ENCODE results near the gene ELL.

The ELL gene

DNA sequence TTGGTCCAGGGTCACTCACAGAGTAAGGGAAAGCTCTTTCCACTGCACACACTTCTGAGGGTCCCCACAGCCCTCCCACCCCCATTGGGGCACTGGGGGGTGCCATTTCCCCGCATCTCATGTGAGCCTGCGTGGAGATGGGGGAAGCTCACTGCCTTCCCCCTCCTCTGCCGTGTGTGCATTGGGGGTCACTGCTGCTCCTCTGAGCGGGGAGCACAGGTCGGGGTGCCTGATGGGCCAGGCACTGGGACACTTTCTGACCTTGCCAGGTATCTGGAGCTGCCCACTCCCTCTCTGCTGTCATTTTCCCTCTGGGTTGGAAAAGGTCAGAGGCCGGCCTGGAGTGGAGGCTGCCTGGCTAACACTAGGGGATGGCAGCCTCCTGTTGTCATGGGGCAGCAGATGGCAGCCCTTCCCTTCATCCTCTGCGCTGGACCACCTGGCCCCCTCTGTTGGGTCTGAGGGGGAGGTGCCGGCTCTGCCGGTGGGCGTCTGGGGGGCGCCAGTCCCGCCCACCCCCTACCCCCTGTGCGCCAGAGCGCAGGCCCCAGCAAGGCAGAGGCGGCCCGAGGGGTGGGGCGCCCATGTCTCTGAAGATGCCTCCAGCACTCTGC, 93.6 kb downstream of the ELL start:
- Histone ChIP-seq H3K4me1 (ENCODE audit: control insufficient read depth, low read length) (peaks cover 96% of the 10 kb centered on the region), H3K9me2 (replicated peaks; ENCODE audit: control insufficient read depth, low read length) (no peaks in the 10 kb centered on the region), H3K27me3 (ENCODE audit: control insufficient read depth, low read length) (no peaks in the 10 kb centered on the region), H3K4me3 (ENCODE audit: low read length) (peak overlapping the region; percentile 67), H3K79me2 (ENCODE audit: control insufficient read depth, low read length) (peaks cover 59% of the 10 kb centered on the region), H4K20me1 (ENCODE audit: control insufficient read depth, insufficient read depth, low read depth, low read length) (peaks cover 15% of the 10 kb centered on the region; the same call in 1 of the 2 replicates), H3K9me3 (ENCODE audit: control insufficient read depth, insufficient read depth, low read length) (no peaks in the 10 kb centered on the region), H3K36me3 (ENCODE audit: control insufficient read depth, low read length) (peaks cover 55% of the 10 kb centered on the region), H3K27ac (ENCODE audit: low read depth, low read length) (peak overlapping the region; percentile 53), H3K4me2 (ENCODE audit: low read length) (peak overlapping the region; percentile 74), H3F3A (ENCODE audit: control insufficient read depth, insufficient read depth) (peaks cover 16% of the 10 kb centered on the region)
- no peak for TF ChIP-seq EZH2phosphoT487 (IDR thresholded peaks at IDR 0.05; ENCODE audit: borderline replicate concordance, low read length)
- TF ChIP-seq, protein P1, sequence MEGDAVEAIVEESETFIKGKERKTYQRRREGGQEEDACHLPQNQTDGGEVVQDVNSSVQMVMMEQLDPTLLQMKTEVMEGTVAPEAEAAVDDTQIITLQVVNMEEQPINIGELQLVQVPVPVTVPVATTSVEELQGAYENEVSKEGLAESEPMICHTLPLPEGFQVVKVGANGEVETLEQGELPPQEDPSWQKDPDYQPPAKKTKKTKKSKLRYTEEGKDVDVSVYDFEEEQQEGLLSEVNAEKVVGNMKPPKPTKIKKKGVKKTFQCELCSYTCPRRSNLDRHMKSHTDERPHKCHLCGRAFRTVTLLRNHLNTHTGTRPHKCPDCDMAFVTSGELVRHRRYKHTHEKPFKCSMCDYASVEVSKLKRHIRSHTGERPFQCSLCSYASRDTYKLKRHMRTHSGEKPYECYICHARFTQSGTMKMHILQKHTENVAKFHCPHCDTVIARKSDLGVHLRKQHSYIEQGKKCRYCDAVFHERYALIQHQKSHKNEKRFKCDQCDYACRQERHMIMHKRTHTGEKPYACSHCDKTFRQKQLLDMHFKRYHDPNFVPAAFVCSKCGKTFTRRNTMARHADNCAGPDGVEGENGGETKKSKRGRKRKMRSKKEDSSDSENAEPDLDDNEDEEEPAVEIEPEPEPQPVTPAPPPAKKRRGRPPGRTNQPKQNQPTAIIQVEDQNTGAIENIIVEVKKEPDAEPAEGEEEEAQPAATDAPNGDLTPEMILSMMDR (IDR thresholded peaks at IDR 0.05; ENCODE audit: low read depth, low read length, poor library complexity, severe bottlenecking) = no peak

GRCh38 chr19:18427743-18428113, 94.1 kb downstream of the ELL start:
- H3K27ac ChIP-seq (ENCODE audit: low read depth, low read length) = no peak overlapping the region
- H3K4me3 ChIP-seq (ENCODE audit: low read length) = no peak overlapping the region
- H3K79me2 ChIP-seq (ENCODE audit: control insufficient read depth, low read length) = peaks cover 64% of the 10 kb centered on the region
- peaks cover 58% of the 10 kb centered on the region for H3K36me3 ChIP-seq (ENCODE audit: control insufficient read depth, low read length)
- TF ChIP-seq EZH2phosphoT487 (IDR thresholded peaks at IDR 0.05; ENCODE audit: borderline replicate concordance, low read length) = no peak
- TF ChIP-seq, protein P1 (IDR thresholded peaks at IDR 0.05; ENCODE audit: low read depth, low read length, poor library complexity, severe bottlenecking) = no peak
- H3K4me1 ChIP-seq (ENCODE audit: control insufficient read depth, low read length) = peaks cover 96% of the 10 kb centered on the region
- no peak overlapping the region for H3K4me2 ChIP-seq (ENCODE audit: low read length)
- H3K9me3 ChIP-seq (ENCODE audit: control insufficient read depth, insufficient read depth, low read length) = no peaks in the 10 kb centered on the region
- peaks cover 16% of the 10 kb centered on the region for H3F3A ChIP-seq (ENCODE audit: control insufficient read depth, insufficient read depth)
- no peaks in the 10 kb centered on the region for H3K9me2 ChIP-seq (replicated peaks; ENCODE audit: control insufficient read depth, low read length)
- H3K27me3 ChIP-seq (ENCODE audit: control insufficient read depth, low read length) = no peaks in the 10 kb centered on the region
- peaks cover 20% of the 10 kb centered on the region; the same call in 1 of the 2 replicates for H4K20me1 ChIP-seq (ENCODE audit: control insufficient read depth, insufficient read depth, low read depth, low read length)

DNA sequence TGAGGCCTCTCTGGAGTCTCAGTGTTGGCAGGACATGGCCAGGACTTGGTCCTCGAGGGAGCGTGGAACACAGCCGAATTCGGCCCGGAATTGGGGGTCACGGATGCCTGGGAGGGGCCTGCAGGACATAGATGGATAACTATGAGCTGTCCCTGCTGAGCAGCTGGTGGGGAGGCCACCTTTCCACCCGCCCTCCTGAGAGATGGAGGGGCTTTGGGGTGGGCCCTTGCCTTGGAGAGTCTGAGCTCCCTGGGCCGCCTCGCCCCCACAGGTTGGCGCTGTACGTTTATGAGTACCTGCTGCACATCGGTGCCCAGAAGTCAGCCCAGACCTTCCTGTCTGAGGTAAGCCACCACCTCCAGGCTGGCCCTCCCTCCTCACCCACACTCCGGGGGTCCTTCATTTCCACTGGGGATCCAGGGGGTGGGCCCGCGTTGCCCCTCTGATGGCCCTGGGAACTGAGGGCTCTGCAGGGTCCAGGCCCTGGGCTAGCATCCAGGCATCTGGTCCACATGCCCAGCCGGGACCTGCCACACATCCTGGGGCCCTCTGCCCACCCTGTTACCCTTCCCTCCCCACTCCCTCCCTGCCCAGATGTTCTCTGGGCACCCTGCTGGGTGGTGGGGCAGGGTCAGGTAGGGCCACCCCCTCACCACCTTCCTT, 94.7 kb downstream of the ELL start:
- Histone ChIP-seq H3K4me1 (ENCODE audit: control insufficient read depth, low read length) (peaks cover 96% of the 10 kb centered on the region), H3K79me2 (ENCODE audit: control insufficient read depth, low read length) (peaks cover 69% of the 10 kb centered on the region), H3K36me3 (ENCODE audit: control insufficient read depth, low read length) (peaks cover 60% of the 10 kb centered on the region), H4K20me1 (ENCODE audit: control insufficient read depth, insufficient read depth, low read depth, low read length) (peaks cover 20% of the 10 kb centered on the region; the same call in 1 of the 2 replicates), H3F3A (ENCODE audit: control insufficient read depth, insufficient read depth) (peaks cover 18% of the 10 kb centered on the region), H3K9me3 (ENCODE audit: control insufficient read depth, insufficient read depth, low read length) (no peaks in the 10 kb centered on the region), H3K9me2 (replicated peaks; ENCODE audit: control insufficient read depth, low read length) (no peaks in the 10 kb centered on the region), H3K27ac (ENCODE audit: low read depth, low read length) (no peak overlapping the region), H3K4me2 (ENCODE audit: low read length) (no peak overlapping the region), H3K4me3 (ENCODE audit: low read length) (no peak overlapping the region), H3K27me3 (ENCODE audit: control insufficient read depth, low read length) (no peaks in the 10 kb centered on the region)
- TF ChIP-seq EZH2phosphoT487 (IDR thresholded peaks at IDR 0.05; ENCODE audit: borderline replicate concordance, low read length) = no peak
- TF ChIP-seq, protein P1 (IDR thresholded peaks at IDR 0.05; ENCODE audit: low read depth, low read length, poor library complexity, severe bottlenecking) = no peak
